HG02571 (cell line): ENCODE measurements around the gene OR51V1.
"Not testable (repeated sequence)": the region's sequence is repeated elsewhere in the genome, so short reads cannot be mapped to it uniquely, and the experiment has no call there.

Experiments used
- ATAC-seq: cut with Tn5 transposase; IDR thresholded peaks from one replicate; pipeline ENCODE4 v1.9.1; 2021; ENCODE audit warnings: mild to moderate bottlenecking, moderate library complexity; ENCODE audit not compliant: unreplicated experiment

The OR51V1 gene, protein sequence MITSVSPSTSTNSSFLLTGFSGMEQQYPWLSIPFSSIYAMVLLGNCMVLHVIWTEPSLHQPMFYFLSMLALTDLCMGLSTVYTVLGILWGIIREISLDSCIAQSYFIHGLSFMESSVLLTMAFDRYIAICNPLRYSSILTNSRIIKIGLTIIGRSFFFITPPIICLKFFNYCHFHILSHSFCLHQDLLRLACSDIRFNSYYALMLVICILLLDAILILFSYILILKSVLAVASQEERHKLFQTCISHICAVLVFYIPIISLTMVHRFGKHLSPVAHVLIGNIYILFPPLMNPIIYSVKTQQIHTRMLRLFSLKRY

GRCh38 chr11:5200582-5200981 lies at the start of gene OR51V1:
TSS of gene OR51V1 (minus strand) at chr11:5200682. CDS start at chr11:5200682, 0 bp downstream.
- ATAC-seq, result no peak

- not testable (repeated sequence) for ATAC-seq
Measured at GRCh38 chr11:5249807-5250396, 49.4 kb upstream of the OR51V1 start, which contains the start of gene HBG1. TSS of gene HBG1 (minus strand) at chr11:5249857. CDS start at chr11:5249804, 53 bp downstream.

DNA sequence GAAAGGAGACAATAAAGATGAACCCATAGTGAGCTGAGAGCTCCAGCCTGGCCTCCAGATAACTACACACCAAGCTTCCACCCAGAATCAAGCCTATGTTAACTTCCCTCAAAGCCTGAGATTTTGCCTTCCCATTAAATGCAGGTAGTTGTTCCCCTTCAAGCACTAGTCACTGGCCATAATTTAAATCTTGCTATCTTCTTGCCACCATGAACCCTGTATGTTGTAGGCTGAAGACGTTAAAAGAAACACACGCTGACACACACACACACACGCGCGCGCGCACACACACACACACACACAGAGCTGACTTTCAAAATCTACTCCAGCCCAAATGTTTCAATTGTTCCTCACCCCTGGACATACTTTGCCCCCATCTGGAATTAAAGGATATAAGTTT lies 48.0 kb upstream of the OR51V1 start:
- not testable (repeated sequence) for ATAC-seq

GRCh38 chr11:5247472-5248192 lies 47.1 kb upstream of the OR51V1 start:
- ATAC-seq, result no peak

GRCh38 chr11:5246772-5247471 lies 46.4 kb upstream of the OR51V1 start:
- ATAC-seq, result no peak

DNA sequence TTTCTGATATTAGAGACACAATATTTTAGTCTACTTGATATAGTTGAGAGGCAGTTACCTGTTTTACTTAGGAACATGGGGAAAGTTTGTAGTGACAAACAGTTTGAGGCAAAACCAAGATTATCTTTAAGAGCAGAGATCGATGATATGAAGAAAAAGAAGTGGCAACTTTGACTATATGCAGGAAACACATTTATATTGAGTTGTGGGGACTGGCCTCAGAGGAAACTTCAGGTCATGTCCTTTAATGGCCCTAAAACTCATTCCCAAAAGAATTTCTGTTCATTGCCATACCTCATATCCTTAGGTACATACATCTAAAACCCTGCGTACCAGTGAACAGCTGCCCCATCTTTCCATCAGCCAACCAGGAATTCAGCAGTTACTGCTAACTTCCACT lies 44.7 kb upstream of the OR51V1 start:
- ATAC-seq, result no peak

- no peak for ATAC-seq
Measured at GRCh38 chr11:5243816-5244180, 43.3 kb upstream of the OR51V1 start.

GRCh38 chr11:5242933-5243815 lies 42.7 kb upstream of the OR51V1 start:
- peak; percentile 69 for ATAC-seq

DNA sequence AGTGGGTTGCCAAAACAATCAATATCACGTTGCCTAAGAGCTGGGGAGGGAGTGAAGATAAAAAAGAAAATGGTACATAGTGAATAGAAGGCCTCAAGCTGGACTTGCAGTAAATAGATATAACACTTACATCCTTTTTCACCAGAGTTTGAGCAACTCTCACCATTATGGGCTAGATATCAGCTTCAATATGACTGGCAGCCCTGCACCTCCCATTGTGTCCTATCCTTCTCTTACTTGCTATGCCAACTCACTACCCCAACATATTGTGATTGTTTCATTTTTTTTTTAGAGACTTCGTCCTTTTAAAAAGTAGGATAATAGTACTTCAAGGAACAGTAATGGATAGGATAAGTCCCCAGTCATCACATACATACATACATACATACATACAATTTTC lies 41.7 kb upstream of the OR51V1 start:
- no peak for ATAC-seq

DNA sequence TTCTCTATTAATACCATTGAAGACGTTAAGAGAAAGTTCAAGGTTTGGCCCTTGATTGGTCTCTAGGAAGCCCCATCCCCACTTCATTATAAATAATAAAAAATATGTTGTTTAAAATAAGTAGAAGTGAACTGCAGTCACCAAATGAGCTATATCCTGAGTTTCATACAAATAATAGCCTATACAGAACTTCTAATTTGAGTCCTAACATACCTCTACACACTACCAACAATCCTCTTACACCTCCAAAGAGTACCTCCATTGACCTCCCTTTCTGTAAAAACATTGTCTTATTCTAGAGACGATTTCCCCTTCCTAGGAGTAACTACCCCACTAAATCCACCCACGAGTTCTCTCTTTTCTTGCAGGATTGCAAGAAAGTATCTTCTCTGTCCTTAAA lies 41.0 kb upstream of the OR51V1 start:
- ATAC-seq, result no peak

DNA sequence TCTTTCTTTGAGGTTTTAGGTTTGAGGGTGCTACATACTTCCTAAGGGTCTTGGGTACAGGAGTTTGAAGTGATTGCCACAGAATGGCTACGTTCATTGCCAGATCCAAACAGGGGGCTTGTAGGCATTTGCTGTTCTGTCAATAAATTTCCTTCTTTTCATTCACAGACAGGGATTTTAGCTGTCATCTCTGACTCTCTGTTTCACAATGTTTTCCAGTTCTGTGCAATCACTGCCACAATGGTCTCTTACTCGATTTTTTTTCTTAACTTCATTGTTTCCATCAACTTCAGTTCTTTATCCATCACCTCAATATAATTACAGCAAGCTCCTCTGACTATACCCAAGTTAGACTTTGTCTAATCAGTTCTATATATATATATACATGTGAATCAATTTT lies 40.0 kb upstream of the OR51V1 start:
- ATAC-seq, result no peak

- ATAC-seq, result no peak
Measured at GRCh38 chr11:5240056-5240455, 39.6 kb upstream of the OR51V1 start.

- ATAC-seq, result no peak
Measured at GRCh38 chr11:5239046-5239445, 38.6 kb upstream of the OR51V1 start.

DNA sequence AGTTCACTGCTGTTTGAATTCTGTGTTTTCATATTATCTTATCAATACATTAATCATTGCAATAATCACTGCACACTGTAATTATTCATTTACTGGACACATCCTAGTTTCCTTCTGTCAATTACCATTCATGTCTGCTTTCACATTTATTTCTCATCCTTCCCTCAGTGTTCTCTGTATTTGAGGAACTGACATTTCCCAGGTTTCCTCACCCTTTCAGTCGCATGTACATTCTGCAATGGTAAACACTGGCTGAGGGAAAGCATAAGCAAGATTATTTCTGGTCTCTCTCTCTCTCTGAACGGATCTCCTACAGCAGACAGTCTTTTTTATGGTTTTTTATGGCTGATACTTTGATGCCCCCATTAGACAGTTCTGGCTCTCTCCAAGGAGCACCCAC lies 38.0 kb upstream of the OR51V1 start:
- no peak for ATAC-seq

- no peak for ATAC-seq
Measured at GRCh38 chr11:5237420-5237819, 36.9 kb upstream of the OR51V1 start.

DNA sequence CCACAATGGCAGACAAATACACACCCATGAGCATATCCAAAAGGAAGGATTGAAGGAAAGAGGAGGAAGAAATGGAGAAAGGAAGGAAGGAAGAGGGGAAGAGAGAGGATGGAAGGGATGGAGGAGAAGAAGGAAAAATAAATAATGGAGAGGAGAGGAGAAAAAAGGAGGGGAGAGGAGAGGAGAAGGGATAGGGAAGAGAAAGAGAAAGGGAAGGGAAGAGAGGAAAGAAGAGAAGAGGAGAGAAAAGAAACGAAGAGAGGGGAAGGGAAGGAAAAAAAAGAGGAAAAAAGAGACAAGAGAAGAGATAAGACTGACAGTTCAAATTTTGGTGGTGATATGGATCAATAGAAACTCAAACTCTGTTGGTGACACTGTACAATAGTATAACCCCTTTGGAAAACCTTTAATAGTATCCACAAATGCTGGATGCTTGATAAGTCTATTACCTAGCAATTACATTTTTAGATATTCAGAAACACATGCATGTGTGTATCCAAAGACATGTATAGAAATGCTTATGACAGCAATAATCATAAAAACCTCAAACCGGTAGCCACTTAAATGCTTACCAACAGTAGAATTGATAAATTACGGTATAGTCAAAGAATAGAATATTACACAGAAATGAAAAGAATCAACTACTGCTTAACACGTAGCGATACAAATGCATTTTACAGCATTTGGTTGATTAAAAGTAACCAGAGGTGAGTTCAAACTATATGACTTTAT lies 35.0 kb upstream of the OR51V1 start:
- no peak for ATAC-seq

GRCh38 chr11:5234381-5234834 lies 33.9 kb upstream of the OR51V1 start, which contains the start of gene HBD:
TSS of gene HBD (minus strand) at chr11:5234483. CDS start at chr11:5234433, 50 bp downstream.
- ATAC-seq, result peak; percentile 41

GRCh38 chr11:5233307-5233706 lies 32.8 kb upstream of the OR51V1 start:
- no peak for ATAC-seq

DNA sequence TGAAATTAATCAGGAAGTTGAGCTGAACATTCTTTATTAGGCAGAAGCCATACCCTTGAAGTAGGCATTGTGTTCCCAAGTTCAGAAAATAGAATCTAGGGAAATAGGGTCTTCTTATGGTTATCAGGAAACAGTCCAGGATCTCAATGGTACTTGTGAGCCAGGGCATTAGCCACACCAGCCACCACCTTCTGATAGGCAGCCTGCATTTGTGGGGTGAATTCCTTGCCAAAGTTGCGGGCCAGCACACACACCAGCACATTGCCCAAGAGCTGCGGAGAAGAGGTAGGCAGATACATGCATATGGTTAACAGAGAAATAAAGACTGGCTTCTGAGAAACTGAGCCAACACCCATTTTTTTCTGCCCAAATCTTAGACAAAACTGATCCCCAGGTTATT lies 32.3 kb upstream of the OR51V1 start:
- ATAC-seq, result no peak

GRCh38 chr11:5232176-5232575 lies 31.7 kb upstream of the OR51V1 start:
- ATAC-seq, result no peak
